WTC11 (cell line): ENCODE measurements around the gene PDE4B.

Experiments used
- CBFB ChIP-seq: sonication (generic); formaldehyde crosslinking; IDR thresholded peaks from 2 replicates; pipeline ENCODE4 v1.8.1; 2022; ENCODE audit warnings: mild to moderate bottlenecking, low read depth, missing genetic modification reagents
- JUN ChIP-seq: sonication (generic); formaldehyde crosslinking; IDR thresholded peaks from 2 replicates; pipeline ENCODE4 v1.8.0; 2023; ENCODE audit warnings: mild to moderate bottlenecking, missing genetic modification reagents
- NR3C1 ChIP-seq: sonication (generic); formaldehyde crosslinking; conservative IDR thresholded peaks from 2 replicates; pipeline ENCODE4 v1.8.1; 2023; ENCODE audit warnings: low read depth, mild to moderate bottlenecking, missing genetic modification reagents
- TF ChIP-seq, protein P1 (sequence below): fragments of 200-600 bp; IDR thresholded peaks from 2 replicates; pipeline ENCODE4 v1.8.0; 2022; ENCODE audit warnings: antibody characterized with exemption
- TF ChIP-seq, protein P2 (sequence below): sonication (generic); formaldehyde crosslinking; IDR thresholded peaks from 2 replicates; pipeline ENCODE4 v1.8.0; 2022; ENCODE audit warnings: mild to moderate bottlenecking, missing genetic modification reagents
- TF ChIP-seq, protein P3 (sequence below): sonication (generic); formaldehyde crosslinking; conservative IDR thresholded peaks from 2 replicates; pipeline ENCODE4 v1.8.1; 2023; ENCODE audit warnings: mild to moderate bottlenecking, low read depth, missing genetic modification reagents, moderate library complexity
- TF ChIP-seq, protein P4 (sequence below): sonication (generic); formaldehyde crosslinking; IDR thresholded peaks from 2 replicates; pipeline ENCODE4 v1.8.1; 2023; ENCODE audit warnings: mild to moderate bottlenecking, missing genetic modification reagents, borderline replicate concordance
- TF ChIP-seq, protein P5 (sequence below): sonication (generic); formaldehyde crosslinking; IDR thresholded peaks from 2 replicates; pipeline ENCODE4 v1.8.1; 2022; ENCODE audit warnings: low read depth, mild to moderate bottlenecking, moderate library complexity, missing genetic modification reagents, borderline replicate concordance
- TF ChIP-seq, protein P6 (sequence below): sonication (generic); formaldehyde crosslinking; IDR thresholded peaks from 2 replicates; pipeline ENCODE4 v1.8.1; 2023; ENCODE audit warnings: mild to moderate bottlenecking, missing genetic modification reagents, moderate library complexity
- TF ChIP-seq, protein P7 (sequence below): sonication (generic); formaldehyde crosslinking; IDR thresholded peaks from 2 replicates; pipeline ENCODE4 v1.8.0; 2022; ENCODE audit warnings: mild to moderate bottlenecking, missing genetic modification reagents

DNA sequence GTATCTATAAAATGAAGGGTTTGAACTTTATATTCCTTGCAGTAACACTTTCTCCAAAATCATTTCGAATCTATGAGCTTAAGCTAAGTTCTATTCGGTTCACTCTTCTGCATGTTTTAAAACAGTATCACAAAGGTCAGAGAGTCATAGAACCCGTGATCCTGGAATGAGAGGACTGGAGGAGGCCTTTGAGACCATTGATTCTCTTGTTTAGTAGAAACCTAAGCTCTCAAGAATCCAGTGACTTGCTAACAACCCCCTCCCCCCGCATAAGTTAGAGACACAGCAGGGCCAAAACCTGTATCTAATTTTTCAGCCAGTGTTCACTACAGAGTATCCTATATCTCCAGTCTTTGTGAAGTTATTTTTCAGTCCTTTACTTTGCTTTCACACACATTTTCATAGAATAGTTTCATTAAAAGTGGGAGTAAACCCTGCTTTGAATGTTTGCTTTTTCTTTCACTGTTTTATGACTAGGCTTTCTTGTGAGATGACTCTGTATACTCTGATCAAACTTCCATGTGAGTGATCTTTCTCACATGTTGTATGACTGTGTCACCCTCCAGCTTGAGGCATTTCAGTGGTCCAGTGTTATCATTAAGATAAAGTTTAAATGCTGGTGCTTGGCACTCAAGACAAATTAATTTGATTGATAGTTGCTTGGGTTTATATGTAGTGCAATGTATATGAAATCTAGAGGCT, 465.9 kb downstream of the PDE4B start:
- TF ChIP-seq, protein P1, sequence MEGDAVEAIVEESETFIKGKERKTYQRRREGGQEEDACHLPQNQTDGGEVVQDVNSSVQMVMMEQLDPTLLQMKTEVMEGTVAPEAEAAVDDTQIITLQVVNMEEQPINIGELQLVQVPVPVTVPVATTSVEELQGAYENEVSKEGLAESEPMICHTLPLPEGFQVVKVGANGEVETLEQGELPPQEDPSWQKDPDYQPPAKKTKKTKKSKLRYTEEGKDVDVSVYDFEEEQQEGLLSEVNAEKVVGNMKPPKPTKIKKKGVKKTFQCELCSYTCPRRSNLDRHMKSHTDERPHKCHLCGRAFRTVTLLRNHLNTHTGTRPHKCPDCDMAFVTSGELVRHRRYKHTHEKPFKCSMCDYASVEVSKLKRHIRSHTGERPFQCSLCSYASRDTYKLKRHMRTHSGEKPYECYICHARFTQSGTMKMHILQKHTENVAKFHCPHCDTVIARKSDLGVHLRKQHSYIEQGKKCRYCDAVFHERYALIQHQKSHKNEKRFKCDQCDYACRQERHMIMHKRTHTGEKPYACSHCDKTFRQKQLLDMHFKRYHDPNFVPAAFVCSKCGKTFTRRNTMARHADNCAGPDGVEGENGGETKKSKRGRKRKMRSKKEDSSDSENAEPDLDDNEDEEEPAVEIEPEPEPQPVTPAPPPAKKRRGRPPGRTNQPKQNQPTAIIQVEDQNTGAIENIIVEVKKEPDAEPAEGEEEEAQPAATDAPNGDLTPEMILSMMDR = no peak
- TF ChIP-seq, protein P2, sequence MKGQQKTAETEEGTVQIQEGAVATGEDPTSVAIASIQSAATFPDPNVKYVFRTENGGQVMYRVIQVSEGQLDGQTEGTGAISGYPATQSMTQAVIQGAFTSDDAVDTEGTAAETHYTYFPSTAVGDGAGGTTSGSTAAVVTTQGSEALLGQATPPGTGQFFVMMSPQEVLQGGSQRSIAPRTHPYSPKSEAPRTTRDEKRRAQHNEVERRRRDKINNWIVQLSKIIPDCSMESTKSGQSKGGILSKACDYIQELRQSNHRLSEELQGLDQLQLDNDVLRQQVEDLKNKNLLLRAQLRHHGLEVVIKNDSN = no peak
- TF ChIP-seq, protein P3, sequence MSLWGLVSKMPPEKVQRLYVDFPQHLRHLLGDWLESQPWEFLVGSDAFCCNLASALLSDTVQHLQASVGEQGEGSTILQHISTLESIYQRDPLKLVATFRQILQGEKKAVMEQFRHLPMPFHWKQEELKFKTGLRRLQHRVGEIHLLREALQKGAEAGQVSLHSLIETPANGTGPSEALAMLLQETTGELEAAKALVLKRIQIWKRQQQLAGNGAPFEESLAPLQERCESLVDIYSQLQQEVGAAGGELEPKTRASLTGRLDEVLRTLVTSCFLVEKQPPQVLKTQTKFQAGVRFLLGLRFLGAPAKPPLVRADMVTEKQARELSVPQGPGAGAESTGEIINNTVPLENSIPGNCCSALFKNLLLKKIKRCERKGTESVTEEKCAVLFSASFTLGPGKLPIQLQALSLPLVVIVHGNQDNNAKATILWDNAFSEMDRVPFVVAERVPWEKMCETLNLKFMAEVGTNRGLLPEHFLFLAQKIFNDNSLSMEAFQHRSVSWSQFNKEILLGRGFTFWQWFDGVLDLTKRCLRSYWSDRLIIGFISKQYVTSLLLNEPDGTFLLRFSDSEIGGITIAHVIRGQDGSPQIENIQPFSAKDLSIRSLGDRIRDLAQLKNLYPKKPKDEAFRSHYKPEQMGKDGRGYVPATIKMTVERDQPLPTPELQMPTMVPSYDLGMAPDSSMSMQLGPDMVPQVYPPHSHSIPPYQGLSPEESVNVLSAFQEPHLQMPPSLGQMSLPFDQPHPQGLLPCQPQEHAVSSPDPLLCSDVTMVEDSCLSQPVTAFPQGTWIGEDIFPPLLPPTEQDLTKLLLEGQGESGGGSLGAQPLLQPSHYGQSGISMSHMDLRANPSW (CRISPR knock-in tag) = no peak
- no peak for TF ChIP-seq JUN (CRISPR knock-in tag)
- TF ChIP-seq, protein P4, sequence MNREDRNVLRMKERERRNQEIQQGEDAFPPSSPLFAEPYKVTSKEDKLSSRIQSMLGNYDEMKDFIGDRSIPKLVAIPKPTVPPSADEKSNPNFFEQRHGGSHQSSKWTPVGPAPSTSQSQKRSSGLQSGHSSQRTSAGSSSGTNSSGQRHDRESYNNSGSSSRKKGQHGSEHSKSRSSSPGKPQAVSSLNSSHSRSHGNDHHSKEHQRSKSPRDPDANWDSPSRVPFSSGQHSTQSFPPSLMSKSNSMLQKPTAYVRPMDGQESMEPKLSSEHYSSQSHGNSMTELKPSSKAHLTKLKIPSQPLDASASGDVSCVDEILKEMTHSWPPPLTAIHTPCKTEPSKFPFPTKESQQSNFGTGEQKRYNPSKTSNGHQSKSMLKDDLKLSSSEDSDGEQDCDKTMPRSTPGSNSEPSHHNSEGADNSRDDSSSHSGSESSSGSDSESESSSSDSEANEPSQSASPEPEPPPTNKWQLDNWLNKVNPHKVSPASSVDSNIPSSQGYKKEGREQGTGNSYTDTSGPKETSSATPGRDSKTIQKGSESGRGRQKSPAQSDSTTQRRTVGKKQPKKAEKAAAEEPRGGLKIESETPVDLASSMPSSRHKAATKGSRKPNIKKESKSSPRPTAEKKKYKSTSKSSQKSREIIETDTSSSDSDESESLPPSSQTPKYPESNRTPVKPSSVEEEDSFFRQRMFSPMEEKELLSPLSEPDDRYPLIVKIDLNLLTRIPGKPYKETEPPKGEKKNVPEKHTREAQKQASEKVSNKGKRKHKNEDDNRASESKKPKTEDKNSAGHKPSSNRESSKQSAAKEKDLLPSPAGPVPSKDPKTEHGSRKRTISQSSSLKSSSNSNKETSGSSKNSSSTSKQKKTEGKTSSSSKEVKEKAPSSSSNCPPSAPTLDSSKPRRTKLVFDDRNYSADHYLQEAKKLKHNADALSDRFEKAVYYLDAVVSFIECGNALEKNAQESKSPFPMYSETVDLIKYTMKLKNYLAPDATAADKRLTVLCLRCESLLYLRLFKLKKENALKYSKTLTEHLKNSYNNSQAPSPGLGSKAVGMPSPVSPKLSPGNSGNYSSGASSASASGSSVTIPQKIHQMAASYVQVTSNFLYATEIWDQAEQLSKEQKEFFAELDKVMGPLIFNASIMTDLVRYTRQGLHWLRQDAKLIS (CRISPR knock-in tag) = no peak
- TF ChIP-seq, protein P5, sequence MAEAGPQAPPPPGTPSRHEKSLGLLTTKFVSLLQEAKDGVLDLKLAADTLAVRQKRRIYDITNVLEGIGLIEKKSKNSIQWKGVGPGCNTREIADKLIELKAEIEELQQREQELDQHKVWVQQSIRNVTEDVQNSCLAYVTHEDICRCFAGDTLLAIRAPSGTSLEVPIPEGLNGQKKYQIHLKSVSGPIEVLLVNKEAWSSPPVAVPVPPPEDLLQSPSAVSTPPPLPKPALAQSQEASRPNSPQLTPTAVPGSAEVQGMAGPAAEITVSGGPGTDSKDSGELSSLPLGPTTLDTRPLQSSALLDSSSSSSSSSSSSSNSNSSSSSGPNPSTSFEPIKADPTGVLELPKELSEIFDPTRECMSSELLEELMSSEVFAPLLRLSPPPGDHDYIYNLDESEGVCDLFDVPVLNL (CRISPR knock-in tag) = no peak
- no peak for TF ChIP-seq CBFB (CRISPR knock-in tag)
- TF ChIP-seq, protein P6, sequence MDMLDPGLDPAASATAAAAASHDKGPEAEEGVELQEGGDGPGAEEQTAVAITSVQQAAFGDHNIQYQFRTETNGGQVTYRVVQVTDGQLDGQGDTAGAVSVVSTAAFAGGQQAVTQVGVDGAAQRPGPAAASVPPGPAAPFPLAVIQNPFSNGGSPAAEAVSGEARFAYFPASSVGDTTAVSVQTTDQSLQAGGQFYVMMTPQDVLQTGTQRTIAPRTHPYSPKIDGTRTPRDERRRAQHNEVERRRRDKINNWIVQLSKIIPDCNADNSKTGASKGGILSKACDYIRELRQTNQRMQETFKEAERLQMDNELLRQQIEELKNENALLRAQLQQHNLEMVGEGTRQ (CRISPR knock-in tag) = no peak
- TF ChIP-seq, protein P7, sequence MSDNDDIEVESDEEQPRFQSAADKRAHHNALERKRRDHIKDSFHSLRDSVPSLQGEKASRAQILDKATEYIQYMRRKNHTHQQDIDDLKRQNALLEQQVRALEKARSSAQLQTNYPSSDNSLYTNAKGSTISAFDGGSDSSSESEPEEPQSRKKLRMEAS = no peak
- TF ChIP-seq NR3C1 (CRISPR knock-in tag) = no peak
